GM12891 (cell line): ENCODE results near the gene SUGT1.

Experiments
- PAX5 ChIP-seq: IDR thresholded peaks from 2 replicates; pipeline ENCODE4 v1.6.1; 2011; ENCODE audit warnings: low read length, moderate library complexity, mild to moderate bottlenecking; ENCODE audit not compliant: insufficient read depth, severe bottlenecking
- POLR2A ChIP-seq: IDR thresholded peaks from 2 replicates; pipeline ENCODE4 v1.6.1; 2011; ENCODE audit warnings: low read depth, low read length, control low read depth
- POLR2AphosphoS5 ChIP-seq: IDR thresholded peaks from 2 replicates; pipeline ENCODE4 v1.6.1; 2011; ENCODE audit warnings: low read depth, low read length, control low read depth
- POU2F2 ChIP-seq: IDR thresholded peaks from 2 replicates; pipeline ENCODE4 v1.6.1; 2011; ENCODE audit warnings: low read depth, mild to moderate bottlenecking, control low read depth, low read length, moderate library complexity
- SPI1 ChIP-seq: IDR thresholded peaks from 2 replicates; pipeline ENCODE4 v1.6.1; 2011; ENCODE audit warnings: low read depth, low read length, control low read depth
- TAF1 ChIP-seq: IDR thresholded peaks from 2 replicates; pipeline ENCODE4 v1.6.1; 2011; ENCODE audit warnings: low read depth, low read length, control low read depth

GRCh38 chr13:52652980-52653303, 306 bp downstream of the SUGT1 start:
- TF ChIP-seq POLR2A (no peak), TAF1 (no peak), POLR2AphosphoS5 (no peak), PAX5 (no peak), SPI1 (no peak), POU2F2 (no peak)
